Measurements from ENCODE around the gene ACVR2B. TPM values are rescaled to one million over a fixed set of nuclear protein-coding genes. Genes with fewer than 3 reads are reported as not detected.

The ACVR2B gene
- total RNA-seq, 1 experiment from 2014 or later = 18.3 TPM

GRCh38 chr3:38474928-38475605 is 21.4 kb downstream of the ACVR2B start:
- no TSS peak for BruUV-seq (replicated peaks)
- Histone ChIP-seq H3K27me3 (ENCODE audit: insufficient read depth, low read length) (no peaks in the 10 kb centered on the region), H3K9ac (ENCODE audit: low read length) (no peak overlapping the region), H3K4me1 (ENCODE audit: control insufficient read depth in 1 of 2, insufficient read depth in 2 of 2, low read length in 2 of 2) (peaks cover 2 to 7% of the 10 kb centered on the region in 2 experiments; a peak in 2 of 4 replicates), H3K4me2 (ENCODE audit: low read length) (no peak overlapping the region), H3K79me2 (ENCODE audit: insufficient read depth, low read length) (peaks cover 19% of the 10 kb centered on the region; the same call in 1 of the 2 replicates), H3K9me2 (ENCODE audit: insufficient read depth) (no peaks in the 10 kb centered on the region), H3K27ac (ENCODE audit: low read depth, low read length) (no peak overlapping the region), H3K4me3 (replicated peaks in 1 of 2; ENCODE audit: low read depth in 1 of 2, low read length in 2 of 2) (no peak overlapping the region), H3K9me3 (ENCODE audit: control insufficient read depth in 1 of 2, insufficient read depth in 1 of 2, low read depth in 1 of 2, low read length in 2 of 2) (no peaks in the 10 kb centered on the region), H4K20me1 (ENCODE audit: insufficient read depth) (no peaks in the 10 kb centered on the region), H2AFZ (ENCODE audit: low read depth, low read length, poor library complexity, severe bottlenecking) (no peak overlapping the region), H3K36me3 (ENCODE audit: control insufficient read depth in 1 of 2, insufficient read depth in 2 of 2, low read length in 2 of 2) (peaks cover 1 to 6% of the 10 kb centered on the region in 2 experiments; a peak in 2 of 4 replicates)
- ChIA-PET CTCF (no interaction called here), POLR2A (no interaction called here), RAD21 (ENCODE audit: low non-redundant PET in 1 of 2, low total read pairs in 2 of 2, uncharacterized antibody in 2 of 2, unreplicated experiment in 2 of 2) (no interaction called here)
- TF ChIP-seq ELF1 (IDR thresholded peaks at IDR 0.05; ENCODE audit: borderline replicate concordance, low read depth) (no peak), EZH2phosphoT487 (IDR thresholded peaks at IDR 0.05; ENCODE audit: borderline replicate concordance) (no peak), SIN3A (IDR thresholded peaks at IDR 0.05; ENCODE audit: low read depth) (no peak), SP1 (IDR thresholded peaks at IDR 0.05; ENCODE audit: low read depth) (no peak), ZBTB33 (IDR thresholded peaks at IDR 0.05; ENCODE audit: extremely low read depth, insufficient replicate concordance, low read length) (no peak), TCF7L2 (IDR thresholded peaks at IDR 0.05; ENCODE audit: borderline replicate concordance, extremely low read depth, insufficient read depth, insufficient read length) (no peak)
- TF ChIP-seq, protein P1, sequence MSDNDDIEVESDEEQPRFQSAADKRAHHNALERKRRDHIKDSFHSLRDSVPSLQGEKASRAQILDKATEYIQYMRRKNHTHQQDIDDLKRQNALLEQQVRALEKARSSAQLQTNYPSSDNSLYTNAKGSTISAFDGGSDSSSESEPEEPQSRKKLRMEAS (IDR thresholded peaks at IDR 0.05) = no peak
- no peak for DNase-seq (ENCODE audit: low read depth, low spot score)
- intact Hi-C loops (cut with micrococcal nuclease) = no loop called here
- no peak for ATAC-seq
